SKM-1 (cell line): Measurements from ENCODE around the gene LRRC4B.

Source experiments
- DNase-seq: peaks from one replicate; lab custom pipeline; 2025; ENCODE audit not compliant: unreplicated experiment; lab: John Stamatoyannopoulos, UW

LRRC4B gene

DNA sequence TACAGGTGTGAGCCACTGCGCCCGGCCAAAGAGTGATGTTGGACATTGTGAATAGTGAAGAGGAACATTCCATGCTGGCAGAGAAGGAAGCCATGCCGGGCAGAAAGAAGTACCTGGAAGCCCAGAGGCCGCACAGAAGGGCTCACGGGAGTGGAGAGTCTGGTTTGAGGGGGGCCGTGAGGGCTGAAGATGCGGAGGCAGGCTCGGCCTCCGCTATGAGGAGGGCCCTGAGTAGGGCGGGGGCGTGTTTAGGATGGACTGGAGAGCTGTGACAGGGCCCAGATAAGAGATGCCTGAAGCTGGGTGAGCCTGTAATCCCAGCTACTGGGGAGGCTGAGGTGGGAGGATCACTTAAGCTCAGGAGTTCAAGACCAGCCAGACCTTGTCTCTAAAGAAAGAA is 58.9 kb downstream of the LRRC4B start:
- no peak for DNase-seq

DNA sequence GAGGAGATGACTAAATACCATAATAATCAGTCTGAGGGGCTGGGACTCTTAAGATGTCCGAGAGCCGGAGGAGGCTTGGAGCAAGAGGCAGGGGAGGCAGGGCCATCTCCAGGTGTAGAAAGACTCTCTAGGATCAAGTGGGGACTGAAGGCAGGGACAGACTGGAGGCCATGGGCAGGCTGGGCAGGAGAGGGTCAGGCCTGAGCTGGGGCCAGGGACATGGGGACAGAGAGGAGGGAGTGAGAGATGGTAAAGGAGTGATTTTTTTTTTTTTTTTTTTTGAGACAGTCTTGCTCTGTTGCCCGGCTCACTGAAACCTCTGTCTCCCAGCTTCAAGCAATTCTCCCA is 59.4 kb downstream of the LRRC4B start:
- no peak for DNase-seq

GRCh38 chr19:50507376-50507775 is 60.9 kb downstream of the LRRC4B start:
- DNase-seq = no peak

DNA sequence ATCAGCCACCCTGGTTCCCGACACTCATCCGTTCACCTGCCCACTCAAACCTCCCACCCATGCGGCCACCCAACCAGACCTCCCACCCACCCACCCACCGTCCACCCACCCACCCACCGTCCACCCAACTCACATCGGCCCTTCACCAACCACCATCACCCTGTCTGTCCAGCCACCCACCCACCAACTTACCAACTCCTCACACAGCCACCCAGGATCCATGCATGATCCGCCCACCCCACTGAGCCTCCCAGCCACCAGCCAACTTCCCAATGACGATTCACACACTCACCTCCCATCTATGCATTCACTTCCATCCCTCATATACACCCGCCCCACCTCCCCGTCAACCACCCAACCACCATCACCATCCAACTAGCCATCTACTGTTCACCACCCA is 61.5 kb downstream of the LRRC4B start:
- no peak for DNase-seq

- DNase-seq = no peak
Observed at GRCh38 chr19:50505856-50506611, 62.2 kb downstream of the LRRC4B start.

- DNase-seq = no peak
Observed at GRCh38 chr19:50501568-50502475, 66.4 kb downstream of the LRRC4B start.

DNA sequence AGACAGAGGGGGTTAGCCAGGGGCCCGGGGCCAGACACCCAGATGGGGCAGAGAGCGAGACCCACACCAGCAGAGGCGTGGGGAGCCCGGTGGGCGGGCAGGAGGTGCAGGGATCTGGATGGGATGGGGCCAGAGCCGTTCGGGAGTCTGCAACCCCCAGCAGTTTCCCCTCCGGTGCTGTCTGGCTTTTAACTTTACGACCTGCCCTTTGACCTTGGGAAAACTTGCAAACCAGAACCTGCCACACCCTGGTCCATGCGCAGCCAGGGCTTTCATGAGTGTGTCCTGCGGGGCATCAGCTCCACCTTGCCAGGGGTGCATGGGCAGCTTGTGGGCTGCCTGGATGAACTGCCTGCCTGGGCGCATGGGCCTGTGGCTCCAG is 67.1 kb downstream of the LRRC4B start:
- no peak for DNase-seq

DNA sequence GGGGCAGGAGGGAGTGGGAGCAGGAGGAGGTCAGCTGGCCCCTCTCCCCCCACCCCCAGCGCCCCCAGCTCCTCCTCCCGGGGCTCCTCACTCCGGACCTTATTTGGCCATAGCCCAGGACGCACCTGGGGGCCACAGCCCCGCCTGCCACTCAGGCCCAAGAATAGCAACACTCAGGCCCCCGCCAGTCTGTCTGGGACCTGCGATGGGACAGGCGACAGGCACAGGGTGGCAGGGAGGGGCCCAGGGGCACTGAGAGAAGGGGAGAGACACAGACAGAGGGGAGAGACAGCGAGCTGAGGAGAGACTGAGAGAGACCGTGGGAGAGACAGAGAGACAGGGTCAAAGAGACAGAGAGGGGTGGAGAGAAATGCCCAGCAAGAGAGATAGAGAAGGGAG is 67.5 kb downstream of the LRRC4B start:
- no peak for DNase-seq

DNA sequence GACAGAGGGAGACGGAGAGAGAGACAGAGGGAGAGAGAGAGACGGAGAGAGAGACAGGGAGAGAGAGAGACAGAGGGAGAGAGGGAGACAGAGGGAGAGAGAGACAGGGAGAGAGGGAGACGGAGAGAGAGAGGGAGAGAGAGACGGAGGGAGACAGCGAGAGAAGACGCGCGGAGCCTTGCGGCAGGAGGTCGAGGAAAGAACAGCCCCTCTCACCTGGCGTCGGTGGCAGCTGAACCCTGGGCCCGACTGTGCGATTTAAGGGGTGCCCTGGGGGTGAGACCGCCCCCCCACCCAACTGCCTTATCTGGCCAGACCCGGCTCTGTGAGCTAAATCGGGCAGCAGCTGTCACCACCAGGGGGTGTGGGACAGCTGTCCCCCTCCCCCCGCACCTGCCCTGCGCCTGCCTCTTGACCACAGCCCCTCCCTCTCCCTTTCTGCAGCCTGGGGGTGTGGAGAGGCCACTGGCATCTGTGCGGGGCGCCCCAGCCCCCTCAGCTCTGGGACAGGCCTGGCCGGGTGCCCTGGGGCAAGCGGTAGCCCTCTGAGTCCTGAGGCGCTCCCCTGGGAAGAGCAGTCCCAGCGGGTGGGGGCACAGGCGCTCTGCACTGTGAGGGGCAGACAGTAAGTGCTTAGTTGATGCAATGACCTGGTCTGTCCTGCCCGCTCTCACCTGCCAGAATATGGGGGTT is 68.0 kb downstream of the LRRC4B start:
- no peak for DNase-seq

DNA sequence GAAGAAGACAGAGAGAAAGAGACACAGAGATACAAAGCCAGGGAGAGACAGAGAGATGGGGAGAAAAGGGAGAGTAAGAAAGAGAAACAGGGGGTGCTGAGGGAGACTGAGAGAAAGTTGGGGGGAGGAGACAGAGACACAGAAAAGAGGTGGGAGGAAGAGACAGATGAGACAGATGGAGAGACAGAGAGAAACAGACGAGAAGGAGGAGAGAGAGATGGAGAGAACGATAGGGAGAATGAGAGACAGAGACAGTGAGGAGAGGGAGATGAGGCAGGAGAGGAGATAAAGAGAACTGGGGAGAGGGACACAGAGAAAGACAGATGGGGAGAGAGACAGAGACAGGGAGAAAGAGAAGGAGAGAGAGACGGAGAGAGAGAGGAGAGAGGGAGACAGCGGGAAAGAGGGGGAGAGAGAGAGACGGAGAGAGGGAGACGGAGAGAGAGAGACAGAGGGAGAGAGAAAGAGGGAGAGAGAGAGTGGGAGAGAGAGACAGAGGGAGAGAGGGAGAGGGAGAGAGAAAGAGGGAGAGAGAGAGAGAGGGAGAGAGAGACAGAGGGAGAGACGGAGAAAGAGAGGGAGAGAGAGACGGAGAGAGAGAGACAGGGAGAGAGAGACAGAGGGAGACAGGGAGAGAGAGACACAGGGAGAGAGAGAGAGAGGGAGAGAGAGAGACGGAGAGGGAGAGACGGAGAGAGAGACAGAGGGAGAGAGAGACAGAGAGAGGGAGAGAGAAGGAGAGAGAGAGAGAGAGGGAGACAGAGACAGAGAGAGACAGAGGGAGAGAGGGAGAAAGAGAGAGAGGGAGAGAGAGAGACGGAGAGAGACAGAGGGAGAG is 69.8 kb downstream of the LRRC4B start:
- no peak for DNase-seq

DNA sequence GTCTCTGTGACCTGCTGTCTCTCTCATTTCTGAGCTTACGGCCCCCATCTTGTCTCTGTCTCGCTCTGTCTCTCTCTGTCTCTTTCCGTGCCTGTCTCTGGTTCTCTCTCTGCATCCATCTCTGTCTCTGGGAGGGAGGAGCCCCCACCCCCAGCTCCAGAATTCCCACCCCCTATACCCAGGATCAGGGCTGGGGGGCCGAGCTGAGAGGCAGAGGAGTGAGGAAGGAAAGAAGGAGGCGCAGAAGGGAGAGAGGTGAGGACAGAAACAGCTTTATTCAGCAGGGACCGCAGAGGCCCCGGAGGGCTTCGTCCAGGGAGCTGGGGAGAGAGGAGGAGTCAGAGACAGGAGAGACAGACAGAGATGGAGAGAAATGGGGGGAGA is 71.2 kb downstream of the LRRC4B start:
- DNase-seq = no peak

GRCh38 chr19:50496189-50497021 is 71.8 kb downstream of the LRRC4B start:
- DNase-seq = no peak

DNA sequence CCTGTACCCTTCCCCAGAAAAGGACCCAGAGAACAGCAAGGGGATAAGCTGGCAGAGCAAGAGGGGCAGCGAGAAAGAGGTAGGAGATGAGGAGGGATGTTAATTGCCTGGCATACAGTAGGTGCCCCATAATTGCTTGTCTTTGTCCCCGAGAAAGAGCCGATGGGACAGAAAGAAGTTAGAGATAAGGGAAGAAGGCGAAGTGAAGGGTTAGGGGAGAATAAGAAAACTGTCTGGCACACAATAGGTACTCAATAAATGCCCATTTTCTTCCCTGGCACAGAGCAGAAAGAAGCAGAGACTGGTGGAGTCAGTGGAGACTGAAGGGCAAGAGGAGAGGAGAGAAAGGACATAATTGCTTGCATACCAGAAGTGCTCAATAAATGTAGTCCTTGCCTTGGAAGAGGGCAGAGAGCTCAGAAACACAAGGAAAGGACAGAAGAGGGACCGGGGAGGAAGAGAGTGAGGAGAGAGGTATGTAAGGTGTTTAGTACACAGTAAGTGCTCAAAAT is 73.2 kb downstream of the LRRC4B start:
- DNase-seq = no peak

DNA sequence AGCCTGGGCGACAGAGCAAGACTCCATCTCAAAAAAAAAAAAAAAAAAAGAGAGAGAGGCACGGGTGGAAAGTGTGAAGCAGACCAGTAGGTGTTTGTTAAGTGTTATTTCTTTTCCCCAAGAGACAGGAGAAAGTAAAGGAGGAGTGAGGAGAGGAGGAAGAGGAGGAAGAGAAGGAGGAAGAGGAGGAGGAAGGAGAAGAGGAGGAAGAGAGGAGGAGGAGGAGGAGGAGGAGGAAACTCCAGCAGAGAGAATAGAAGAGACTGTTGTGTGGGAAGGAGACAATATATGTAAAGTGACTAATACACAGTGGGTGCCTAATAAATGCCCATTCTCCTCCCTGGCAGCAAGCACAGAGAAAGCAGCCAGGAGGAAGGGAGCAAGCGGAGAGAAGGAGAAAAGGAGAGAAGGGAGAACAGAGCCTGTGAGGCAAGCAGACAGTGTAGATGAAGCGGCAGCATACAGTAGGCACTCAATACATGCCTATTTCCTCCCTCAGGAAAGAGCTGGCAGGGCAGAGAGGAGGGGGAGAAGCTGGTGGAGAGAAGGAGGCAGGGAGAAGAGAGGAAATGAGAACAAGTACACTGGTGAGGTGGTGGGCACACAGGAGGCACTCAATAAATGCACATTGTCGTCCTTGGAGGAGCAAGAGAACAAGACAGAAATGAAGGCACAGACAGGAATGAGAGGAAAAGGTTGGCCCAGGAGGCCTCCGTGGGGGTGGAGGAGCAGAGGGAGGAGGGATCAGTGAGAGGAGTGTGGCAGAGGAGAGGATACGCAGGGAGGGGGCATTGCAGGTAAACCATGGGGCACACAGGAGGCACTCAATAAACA is 73.8 kb downstream of the LRRC4B start:
- no peak for DNase-seq

DNA sequence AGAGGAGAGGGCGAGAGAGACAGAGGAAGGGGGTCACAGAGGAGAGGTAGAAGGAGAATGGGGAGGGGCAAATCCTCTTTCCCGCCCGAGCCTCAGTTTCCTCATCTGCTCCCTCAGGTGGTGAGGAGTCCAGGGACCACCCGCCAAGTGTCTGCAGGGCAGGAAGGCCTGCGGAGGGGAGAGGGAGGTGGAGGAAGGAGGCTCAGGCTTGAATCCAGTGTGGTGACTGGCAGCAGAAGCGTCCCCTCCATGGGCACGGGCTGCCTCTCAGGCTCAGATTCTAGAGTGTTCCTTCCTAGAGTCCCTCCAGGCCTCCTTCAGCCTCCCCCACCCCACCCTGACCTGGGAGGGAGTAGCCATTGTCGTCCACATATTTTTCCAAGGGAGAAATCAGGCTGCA is 75.1 kb downstream of the LRRC4B start:
- no peak for DNase-seq

- DNase-seq = peak; percentile 56
Observed at GRCh38 chr19:50492303-50493052, 75.8 kb downstream of the LRRC4B start.

DNA sequence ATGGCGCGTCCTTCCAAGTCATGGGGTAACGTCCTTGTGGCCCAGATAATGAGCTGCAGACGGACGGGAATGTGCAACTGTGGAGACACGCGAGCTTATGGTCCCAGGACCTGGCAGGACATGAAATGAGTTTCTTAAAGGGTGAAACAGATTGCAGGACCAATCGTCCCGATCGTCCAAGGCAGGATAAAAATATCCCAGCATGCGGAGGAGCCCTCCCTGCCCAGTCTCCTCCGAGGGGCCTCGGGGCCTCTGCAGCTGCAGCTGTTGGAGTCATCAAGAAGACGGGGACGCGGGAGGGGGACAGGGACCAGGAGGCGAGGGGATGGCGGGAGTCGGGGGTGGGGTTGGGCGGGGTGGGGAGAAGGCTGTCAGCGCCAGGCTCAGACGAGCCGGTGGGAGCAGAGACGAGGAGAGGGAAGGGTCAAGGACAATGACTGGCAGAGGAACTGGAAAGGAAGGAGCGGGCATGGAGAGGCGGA is 77.2 kb downstream of the LRRC4B start:
- no peak for DNase-seq

DNA sequence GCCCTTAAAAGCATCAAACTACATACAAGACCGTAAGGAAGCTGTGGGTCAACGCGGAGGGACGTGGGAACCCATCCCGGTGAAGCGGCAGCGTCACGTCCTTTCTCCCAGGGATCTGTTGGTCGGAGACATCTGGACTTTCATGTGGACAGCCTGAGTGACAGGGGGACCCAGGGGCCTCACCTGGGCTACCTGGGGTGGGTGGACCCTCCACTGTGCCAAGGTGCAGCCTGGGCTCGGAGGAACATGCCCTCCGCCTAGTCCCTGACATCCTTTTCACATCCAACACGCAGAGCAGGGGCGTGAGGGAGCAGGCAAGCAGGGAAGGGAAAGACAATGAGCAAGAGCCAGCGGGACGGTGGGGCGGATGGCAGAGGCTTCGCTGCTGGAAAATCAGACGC is 77.8 kb downstream of the LRRC4B start:
- DNase-seq = no peak
